ENCODE results near the gene DST. TPM values are rescaled to one million over a fixed set of nuclear protein-coding genes. Genes with fewer than 3 reads are reported as not detected.
"Not testable (repeated sequence)": the region's sequence is repeated elsewhere in the genome, so short reads cannot be mapped to it uniquely, and the experiment has no call there.

Gene DST
- total and polyA plus RNA-seq, 2 of the 8 experiments (the other 6 are each of a cell fraction or from before 2014, with no cell fraction given) = 49.4 to 116 TPM

DNA sequence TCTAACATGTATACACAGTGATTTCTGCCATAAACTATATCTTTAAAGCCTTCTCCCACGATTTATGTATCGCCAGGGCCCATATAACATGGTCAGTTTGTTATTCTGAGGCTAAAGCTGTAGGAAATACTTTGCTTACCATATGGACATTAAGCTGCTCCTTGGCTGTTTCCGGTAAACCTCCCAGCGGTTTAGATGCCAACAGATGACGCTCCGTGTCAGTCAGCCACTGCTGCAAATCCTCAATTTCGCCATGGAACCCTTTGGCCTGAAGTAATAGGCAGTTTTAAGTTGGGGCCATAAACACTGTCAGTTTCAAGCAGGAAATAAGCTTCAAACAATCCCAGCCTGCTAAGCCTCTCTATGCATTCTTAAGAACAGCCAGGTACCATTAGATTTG lies 145.4 kb downstream of the DST start (continued):
- no peak for TF ChIP-seq RAD21 (IDR thresholded peaks at IDR 0.05 in 1 of 2, conservative IDR thresholded peaks at IDR 0.05 in 1 of 2; ENCODE audit: low read depth in 2 of 2, low read length in 2 of 2)
- no peak for TF ChIP-seq TAF7 (optimal IDR thresholded peaks at IDR 0.05; ENCODE audit: borderline replicate concordance, low read depth, low read length)

DNA sequence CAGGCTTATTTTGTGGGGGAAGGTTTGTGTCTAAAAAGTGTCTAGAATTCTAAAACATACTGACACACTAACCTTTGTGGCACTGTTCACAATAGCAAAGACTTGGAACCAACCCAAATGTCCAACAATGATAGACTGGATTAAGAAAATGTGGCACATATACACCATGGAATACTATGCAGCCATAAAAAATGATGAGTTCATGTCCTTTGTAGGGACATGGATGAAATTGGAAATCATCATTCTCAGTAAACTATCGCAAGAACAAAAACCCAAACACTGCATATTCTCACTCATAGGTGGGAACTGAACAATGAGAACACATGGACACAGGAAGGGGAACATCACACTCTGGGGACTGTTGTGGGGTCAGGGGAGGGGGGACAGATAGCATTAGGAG lies 146.0 kb downstream of the DST start:
- H4K91ac ChIP-seq (replicated peaks; ENCODE audit: insufficient read length, low read length); DNase-seq (ENCODE audit: low read depth in 1 of 2, low spot score in 2 of 2); H3K79me1 ChIP-seq (ENCODE audit: low read depth, low read length); H3K4me1 ChIP-seq (replicated peaks in 1 of 4; ENCODE audit: control insufficient read depth in 3 of 4, insufficient read depth in 4 of 4, low read length in 3 of 4); CTCF ChIA-PET (ENCODE audit: partially characterized antibody); H3K4me3 ChIP-seq (ENCODE audit: extremely low read depth in 1 of 4, insufficient read depth in 2 of 4, low read depth in 3 of 4, low read length in 4 of 4); H4K8ac ChIP-seq (ENCODE audit: extremely low read depth, insufficient read depth, low read length); H2BK5ac ChIP-seq (ENCODE audit: low read depth, low read length); H3K23ac ChIP-seq (ENCODE audit: insufficient read length); H4K5ac ChIP-seq (ENCODE audit: insufficient read length, low read depth, low read length); H3K27me3 ChIP-seq (replicated peaks in 1 of 4; ENCODE audit: control insufficient read depth in 3 of 4, extremely low read depth in 1 of 4, insufficient read depth in 3 of 4, low read length in 3 of 4); FAIRE-seq; H3K23me2 ChIP-seq (ENCODE audit: low read depth, low read length); H3K14ac ChIP-seq (ENCODE audit: insufficient read length); H4K20me1 ChIP-seq (replicated peaks in 1 of 2; ENCODE audit: control insufficient read depth in 1 of 2, insufficient read depth in 2 of 2, low read length in 2 of 2); H2BK15ac ChIP-seq (ENCODE audit: low read length); H3K4ac ChIP-seq (replicated peaks; ENCODE audit: insufficient read length, low read depth, low read length); H3K9me3 ChIP-seq (ENCODE audit: insufficient read depth in 2 of 2, low read depth in 1 of 2, low read length in 1 of 2); H2AK5ac ChIP-seq (ENCODE audit: low read depth, low read length); H3K4me2 ChIP-seq (ENCODE audit: insufficient read depth in 1 of 2, low read depth in 2 of 2, low read length in 2 of 2); H3K9ac ChIP-seq (replicated peaks in 1 of 4; ENCODE audit: extremely low read depth in 1 of 4, low read depth in 3 of 4, low read length in 3 of 4); H2AFZ ChIP-seq (ENCODE audit: low read length); H3K79me2 ChIP-seq (ENCODE audit: control insufficient read depth in 1 of 2, insufficient read depth in 2 of 2, low read length in 2 of 2); POLR2A ChIA-PET (ENCODE audit: partially characterized antibody); H2BK20ac ChIP-seq (ENCODE audit: low read length); H3K18ac ChIP-seq (ENCODE audit: extremely low read depth, low read length); H3K56ac ChIP-seq (replicated peaks; ENCODE audit: insufficient read length, low read depth, low read length); H2BK12ac ChIP-seq (ENCODE audit: low read depth, low read length); H3K27ac ChIP-seq (ENCODE audit: low read depth, low read length); H2BK120ac ChIP-seq (replicated peaks; ENCODE audit: low read depth, low read length): not testable (repeated sequence)
- no CpG with 5 or more reads among the region's 1 CpG for WGBS, 2 experiments (ENCODE audit: extremely low coverage in 1 of 2, insufficient coverage in 1 of 2, insufficient read length in 1 of 2, insufficient replicate concordance in 2 of 2, low coverage in 1 of 2, low lambda C conversion rate in 2 of 2, missing lambda C conversion rate in 1 of 2)
- peaks cover 4 to 54% (median 19%) of the 10 kb centered on the region in 4 experiments for H3K36me3 ChIP-seq (ENCODE audit: control insufficient read depth in 2 of 4, insufficient read depth in 4 of 4, low read length in 3 of 4)
